ENCODE results near the gene PEBP1. TPM values are rescaled to one million over a fixed set of nuclear protein-coding genes. Genes with fewer than 3 reads are reported as not detected.
A peak's percentile ranks its signal among the peaks of the same experiment; 100 is the strongest.

The PEBP1 gene
- total and polyA plus RNA-seq, 10 of the 15 experiments (the other 5 are each of a cell fraction or from before 2014, with no cell fraction given) = 79.4 to 415 (median 206) TPM

DNA sequence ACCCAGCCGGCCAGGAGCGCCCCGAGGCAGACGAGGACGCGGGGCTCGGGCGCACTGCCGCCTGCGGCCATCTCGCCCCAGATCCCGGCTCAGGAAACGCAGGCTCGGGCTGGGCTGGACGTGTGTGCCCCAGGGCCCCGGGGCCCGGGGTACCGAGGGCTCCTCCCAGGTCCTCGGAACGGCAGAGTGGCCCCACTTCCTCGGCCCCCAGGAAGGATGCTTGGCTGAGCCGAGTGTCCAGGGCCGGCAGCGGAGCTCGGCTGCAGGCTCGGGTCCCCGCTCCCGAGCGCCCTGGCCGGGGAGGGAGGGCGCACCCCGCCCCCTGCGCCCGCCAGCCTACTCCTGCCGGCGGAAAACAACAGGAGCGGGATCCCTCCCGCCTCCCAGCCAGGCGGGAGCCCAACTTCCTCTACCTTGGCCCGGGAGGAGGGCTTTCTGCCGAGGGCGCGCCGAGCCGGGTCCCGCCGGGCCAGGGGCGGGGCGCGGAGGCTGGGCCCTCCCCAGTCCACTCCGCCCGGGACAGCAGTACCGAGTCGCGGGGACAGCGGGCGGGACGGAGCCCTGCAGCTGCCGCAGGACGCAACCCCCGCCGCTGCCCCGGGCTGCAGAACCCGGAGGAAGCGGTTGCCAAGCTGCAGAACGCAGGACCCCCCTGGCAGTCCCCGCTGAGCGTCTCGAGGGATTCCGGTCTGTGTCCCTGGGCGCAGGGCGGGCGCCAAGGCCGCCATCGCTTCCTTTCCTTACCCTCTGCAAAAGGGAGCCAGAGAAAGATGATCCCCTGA, 32.1 kb upstream of the PEBP1 start, which contains the start of gene VSIG10:
TSS of gene VSIG10 (minus strand) at position 411 of the 782 bp plus-strand sequence. CDS start at position 71, 340 bp downstream.
- intact Hi-C loops (cut with micrococcal nuclease; ENCODE audit: unreplicated experiment) (no loop called here), in situ Hi-C loops (cut with MboI) (loop anchor here (25.0 kb wide), 2 partner anchors 934 to 1434 kb away; no protein-coding TSS in a partner anchor)
- Histone ChIP-seq H3K9me3 (replicated peaks; ENCODE audit: control insufficient read depth, insufficient read depth, low read length) (no peaks in the 10 kb centered on the region), H3K4me2 (ENCODE audit: control insufficient read depth, insufficient read depth) (peak within 1 kb of the TSS; percentile 97), H4K20me1 (ENCODE audit: control insufficient read depth, insufficient read depth) (no peaks in the 10 kb centered on the region), H3K27me3 (replicated peaks in 1 of 2; ENCODE audit: control insufficient read depth in 2 of 2, insufficient read depth in 2 of 2, low read length in 1 of 2) (peaks cover 5 to 10% of the 10 kb centered on the region in 2 experiments; a peak in 3 of 4 replicates), H3K4me1 (ENCODE audit: control insufficient read depth, insufficient read depth, low read length) (no peaks in the 10 kb centered on the region; the same call in 1 of the 2 replicates), H3K79me2 (ENCODE audit: control insufficient read depth, insufficient read depth, low read length) (no peaks in the 10 kb centered on the region), H2AFZ (ENCODE audit: control insufficient read depth, low read depth, low read length) (peak within 1 kb of the TSS; percentile 72), H3K36me3 (ENCODE audit: control insufficient read depth in 2 of 2, insufficient read depth in 2 of 2, low read length in 1 of 2) (no peaks in the 10 kb centered on the region), H3K9ac (ENCODE audit: control insufficient read depth, insufficient read depth, low read length) (peak within 1 kb of the TSS; percentile 48; the same call in 1 of the 2 replicates), H3K4me3 (peak within 1 kb of the TSS; percentile 84), H3K27ac (ENCODE audit: control insufficient read depth, insufficient read depth) (no peak within 1 kb of the TSS)
- peak; percentile 81 for ATAC-seq
- CTCF ChIA-PET = no interaction called here
- RAD21 ChIA-PET (ENCODE audit: unreplicated experiment) = no interaction called here
- no TSS peak for BruUV-seq (replicated peaks)
- SMC1A ChIA-PET (ENCODE audit: uncharacterized antibody, unreplicated experiment) = no interaction called here
- POLR2A ChIA-PET = interaction anchor here (0.6 kb wide), 1 partner anchor 247 kb away, joined by 4 read pairs; no protein-coding TSS in a partner anchor
- no peak for FAIRE-seq
- DNase-seq (ENCODE audit: low read depth, low spot score) = no peak
- WGBS (ENCODE audit: insufficient coverage, insufficient replicate concordance, low lambda C conversion rate, missing lambda C conversion rate) = under 1% methylated on average over 72 of the region's 75 CpGs
- TF ChIP-seq ETV6 (conservative IDR thresholded peaks at IDR 0.05 in 1 of 2, IDR thresholded peaks at IDR 0.05 in 1 of 2; ENCODE audit: borderline replicate concordance in 1 of 2, low read depth in 1 of 2) (no peak), SP1 (IDR thresholded peaks at IDR 0.05; ENCODE audit: low read depth, low read length) (no peak), SMC3 (IDR thresholded peaks at IDR 0.05; ENCODE audit: borderline replicate concordance, low read length) (no peak), NFIC (IDR thresholded peaks at IDR 0.05; ENCODE audit: low read depth, low read length) (no peak), MTA3 (IDR thresholded peaks at IDR 0.05; ENCODE audit: borderline replicate concordance, low read length) (no peak), ZNF274 (IDR thresholded peaks at IDR 0.05; ENCODE audit: insufficient read depth, insufficient read length) (no peak), RBBP5 (conservative IDR thresholded peaks at IDR 0.05) (no peak), ESRRA (IDR thresholded peaks at IDR 0.05; ENCODE audit: low read length) (no peak), NBN (IDR thresholded peaks at IDR 0.05) (no peak), NR2C1 (IDR thresholded peaks at IDR 0.05) (no peak), HDAC6 (IDR thresholded peaks at IDR 0.05; ENCODE audit: unreplicated experiment) (peak; percentile 54)
- TF ChIP-seq, protein P1, sequence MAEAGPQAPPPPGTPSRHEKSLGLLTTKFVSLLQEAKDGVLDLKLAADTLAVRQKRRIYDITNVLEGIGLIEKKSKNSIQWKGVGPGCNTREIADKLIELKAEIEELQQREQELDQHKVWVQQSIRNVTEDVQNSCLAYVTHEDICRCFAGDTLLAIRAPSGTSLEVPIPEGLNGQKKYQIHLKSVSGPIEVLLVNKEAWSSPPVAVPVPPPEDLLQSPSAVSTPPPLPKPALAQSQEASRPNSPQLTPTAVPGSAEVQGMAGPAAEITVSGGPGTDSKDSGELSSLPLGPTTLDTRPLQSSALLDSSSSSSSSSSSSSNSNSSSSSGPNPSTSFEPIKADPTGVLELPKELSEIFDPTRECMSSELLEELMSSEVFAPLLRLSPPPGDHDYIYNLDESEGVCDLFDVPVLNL (IDR thresholded peaks at IDR 0.05; ENCODE audit: low read depth, low read length) = no peak
- TF ChIP-seq, protein P2, sequence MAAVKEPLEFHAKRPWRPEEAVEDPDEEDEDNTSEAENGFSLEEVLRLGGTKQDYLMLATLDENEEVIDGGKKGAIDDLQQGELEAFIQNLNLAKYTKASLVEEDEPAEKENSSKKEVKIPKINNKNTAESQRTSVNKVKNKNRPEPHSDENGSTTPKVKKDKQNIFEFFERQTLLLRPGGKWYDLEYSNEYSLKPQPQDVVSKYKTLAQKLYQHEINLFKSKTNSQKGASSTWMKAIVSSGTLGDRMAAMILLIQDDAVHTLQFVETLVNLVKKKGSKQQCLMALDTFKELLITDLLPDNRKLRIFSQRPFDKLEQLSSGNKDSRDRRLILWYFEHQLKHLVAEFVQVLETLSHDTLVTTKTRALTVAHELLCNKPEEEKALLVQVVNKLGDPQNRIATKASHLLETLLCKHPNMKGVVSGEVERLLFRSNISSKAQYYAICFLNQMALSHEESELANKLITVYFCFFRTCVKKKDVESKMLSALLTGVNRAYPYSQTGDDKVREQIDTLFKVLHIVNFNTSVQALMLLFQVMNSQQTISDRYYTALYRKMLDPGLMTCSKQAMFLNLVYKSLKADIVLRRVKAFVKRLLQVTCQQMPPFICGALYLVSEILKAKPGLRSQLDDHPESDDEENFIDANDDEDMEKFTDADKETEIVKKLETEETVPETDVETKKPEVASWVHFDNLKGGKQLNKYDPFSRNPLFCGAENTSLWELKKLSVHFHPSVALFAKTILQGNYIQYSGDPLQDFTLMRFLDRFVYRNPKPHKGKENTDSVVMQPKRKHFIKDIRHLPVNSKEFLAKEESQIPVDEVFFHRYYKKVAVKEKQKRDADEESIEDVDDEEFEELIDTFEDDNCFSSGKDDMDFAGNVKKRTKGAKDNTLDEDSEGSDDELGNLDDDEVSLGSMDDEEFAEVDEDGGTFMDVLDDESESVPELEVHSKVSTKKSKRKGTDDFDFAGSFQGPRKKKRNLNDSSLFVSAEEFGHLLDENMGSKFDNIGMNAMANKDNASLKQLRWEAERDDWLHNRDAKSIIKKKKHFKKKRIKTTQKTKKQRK (IDR thresholded peaks at IDR 0.05; ENCODE audit: low read depth, low read length) = no peak
- TF ChIP-seq, protein P3, sequence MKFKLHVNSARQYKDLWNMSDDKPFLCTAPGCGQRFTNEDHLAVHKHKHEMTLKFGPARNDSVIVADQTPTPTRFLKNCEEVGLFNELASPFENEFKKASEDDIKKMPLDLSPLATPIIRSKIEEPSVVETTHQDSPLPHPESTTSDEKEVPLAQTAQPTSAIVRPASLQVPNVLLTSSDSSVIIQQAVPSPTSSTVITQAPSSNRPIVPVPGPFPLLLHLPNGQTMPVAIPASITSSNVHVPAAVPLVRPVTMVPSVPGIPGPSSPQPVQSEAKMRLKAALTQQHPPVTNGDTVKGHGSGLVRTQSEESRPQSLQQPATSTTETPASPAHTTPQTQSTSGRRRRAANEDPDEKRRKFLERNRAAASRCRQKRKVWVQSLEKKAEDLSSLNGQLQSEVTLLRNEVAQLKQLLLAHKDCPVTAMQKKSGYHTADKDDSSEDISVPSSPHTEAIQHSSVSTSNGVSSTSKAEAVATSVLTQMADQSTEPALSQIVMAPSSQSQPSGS (IDR thresholded peaks at IDR 0.05; ENCODE audit: low read length) = no peak
- TF ChIP-seq, protein P4, sequence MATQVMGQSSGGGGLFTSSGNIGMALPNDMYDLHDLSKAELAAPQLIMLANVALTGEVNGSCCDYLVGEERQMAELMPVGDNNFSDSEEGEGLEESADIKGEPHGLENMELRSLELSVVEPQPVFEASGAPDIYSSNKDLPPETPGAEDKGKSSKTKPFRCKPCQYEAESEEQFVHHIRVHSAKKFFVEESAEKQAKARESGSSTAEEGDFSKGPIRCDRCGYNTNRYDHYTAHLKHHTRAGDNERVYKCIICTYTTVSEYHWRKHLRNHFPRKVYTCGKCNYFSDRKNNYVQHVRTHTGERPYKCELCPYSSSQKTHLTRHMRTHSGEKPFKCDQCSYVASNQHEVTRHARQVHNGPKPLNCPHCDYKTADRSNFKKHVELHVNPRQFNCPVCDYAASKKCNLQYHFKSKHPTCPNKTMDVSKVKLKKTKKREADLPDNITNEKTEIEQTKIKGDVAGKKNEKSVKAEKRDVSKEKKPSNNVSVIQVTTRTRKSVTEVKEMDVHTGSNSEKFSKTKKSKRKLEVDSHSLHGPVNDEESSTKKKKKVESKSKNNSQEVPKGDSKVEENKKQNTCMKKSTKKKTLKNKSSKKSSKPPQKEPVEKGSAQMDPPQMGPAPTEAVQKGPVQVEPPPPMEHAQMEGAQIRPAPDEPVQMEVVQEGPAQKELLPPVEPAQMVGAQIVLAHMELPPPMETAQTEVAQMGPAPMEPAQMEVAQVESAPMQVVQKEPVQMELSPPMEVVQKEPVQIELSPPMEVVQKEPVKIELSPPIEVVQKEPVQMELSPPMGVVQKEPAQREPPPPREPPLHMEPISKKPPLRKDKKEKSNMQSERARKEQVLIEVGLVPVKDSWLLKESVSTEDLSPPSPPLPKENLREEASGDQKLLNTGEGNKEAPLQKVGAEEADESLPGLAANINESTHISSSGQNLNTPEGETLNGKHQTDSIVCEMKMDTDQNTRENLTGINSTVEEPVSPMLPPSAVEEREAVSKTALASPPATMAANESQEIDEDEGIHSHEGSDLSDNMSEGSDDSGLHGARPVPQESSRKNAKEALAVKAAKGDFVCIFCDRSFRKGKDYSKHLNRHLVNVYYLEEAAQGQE (IDR thresholded peaks at IDR 0.05; ENCODE audit: low read depth, low read length) = no peak

Measured in GM12878 (cell line).